GM12873 (cell line): ENCODE results near the gene IQSEC1.

ENCODE experiments used
- TF ChIP-seq, protein P1 (sequence below): IDR thresholded peaks from 2 replicates; pipeline ENCODE4 v1.5.1; 2012; ENCODE audit warnings: low read depth, mild to moderate bottlenecking, moderate library complexity, low read length, control low read depth; ENCODE audit not compliant: insufficient read depth; ENCODE audit errors: missing control alignments

The IQSEC1 gene

DNA sequence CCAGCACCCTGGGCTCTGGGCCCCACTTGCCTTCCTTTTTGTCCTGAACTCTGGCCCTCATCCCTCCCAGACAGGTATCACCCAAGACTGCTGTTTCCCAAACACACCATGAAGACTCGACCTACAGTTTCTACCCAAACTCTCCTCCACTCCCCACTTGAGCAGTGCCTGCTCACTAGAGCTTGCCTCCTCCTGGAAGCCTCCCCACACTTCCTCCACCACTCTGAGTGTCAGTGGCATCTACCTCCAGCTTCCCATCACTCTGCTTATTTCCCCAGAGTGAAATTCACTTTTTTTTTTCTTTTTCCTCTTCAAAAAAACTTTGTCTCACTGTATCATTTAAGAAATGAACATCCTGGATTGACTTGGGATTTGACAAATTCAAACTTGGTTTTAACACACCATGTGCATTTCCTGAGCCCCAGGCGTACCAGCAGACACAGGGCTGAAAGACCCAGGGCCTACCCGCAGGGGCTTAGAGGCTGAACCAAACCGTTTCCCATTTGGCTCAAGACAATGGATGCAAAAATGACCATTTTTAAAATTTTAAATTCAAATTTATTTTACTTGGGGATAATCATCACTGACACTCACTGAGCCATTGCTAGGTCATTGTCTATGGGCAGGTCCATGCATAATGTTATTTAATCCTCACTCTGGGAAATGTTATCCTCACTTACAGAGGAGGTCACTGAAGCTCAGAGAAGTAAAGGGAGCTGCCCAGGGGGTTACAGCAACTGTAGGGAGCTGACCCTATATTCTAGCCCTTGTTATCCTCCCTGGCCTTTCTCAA is 62.3 kb downstream of the IQSEC1 start:
- TF ChIP-seq, protein P1, sequence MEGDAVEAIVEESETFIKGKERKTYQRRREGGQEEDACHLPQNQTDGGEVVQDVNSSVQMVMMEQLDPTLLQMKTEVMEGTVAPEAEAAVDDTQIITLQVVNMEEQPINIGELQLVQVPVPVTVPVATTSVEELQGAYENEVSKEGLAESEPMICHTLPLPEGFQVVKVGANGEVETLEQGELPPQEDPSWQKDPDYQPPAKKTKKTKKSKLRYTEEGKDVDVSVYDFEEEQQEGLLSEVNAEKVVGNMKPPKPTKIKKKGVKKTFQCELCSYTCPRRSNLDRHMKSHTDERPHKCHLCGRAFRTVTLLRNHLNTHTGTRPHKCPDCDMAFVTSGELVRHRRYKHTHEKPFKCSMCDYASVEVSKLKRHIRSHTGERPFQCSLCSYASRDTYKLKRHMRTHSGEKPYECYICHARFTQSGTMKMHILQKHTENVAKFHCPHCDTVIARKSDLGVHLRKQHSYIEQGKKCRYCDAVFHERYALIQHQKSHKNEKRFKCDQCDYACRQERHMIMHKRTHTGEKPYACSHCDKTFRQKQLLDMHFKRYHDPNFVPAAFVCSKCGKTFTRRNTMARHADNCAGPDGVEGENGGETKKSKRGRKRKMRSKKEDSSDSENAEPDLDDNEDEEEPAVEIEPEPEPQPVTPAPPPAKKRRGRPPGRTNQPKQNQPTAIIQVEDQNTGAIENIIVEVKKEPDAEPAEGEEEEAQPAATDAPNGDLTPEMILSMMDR: no peak

DNA sequence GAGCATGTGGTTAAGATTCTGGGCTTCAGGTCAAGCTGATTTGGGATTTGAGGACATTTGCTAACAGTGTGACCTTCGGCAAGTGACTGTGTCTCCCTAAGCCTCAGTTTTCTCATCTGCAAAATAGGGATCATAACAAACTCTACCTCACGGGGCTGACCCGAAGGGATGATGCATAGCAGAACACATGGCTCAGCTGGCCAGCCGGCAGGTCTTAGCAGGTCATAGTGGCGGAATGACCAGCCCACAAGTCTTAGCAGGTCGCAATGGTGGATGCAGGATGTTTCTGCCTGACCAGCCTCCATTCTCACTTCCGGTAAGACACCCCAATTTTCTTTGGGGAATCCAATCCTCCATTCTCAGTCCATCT is 63.3 kb downstream of the IQSEC1 start:
- TF ChIP-seq, protein P1: no peak

DNA sequence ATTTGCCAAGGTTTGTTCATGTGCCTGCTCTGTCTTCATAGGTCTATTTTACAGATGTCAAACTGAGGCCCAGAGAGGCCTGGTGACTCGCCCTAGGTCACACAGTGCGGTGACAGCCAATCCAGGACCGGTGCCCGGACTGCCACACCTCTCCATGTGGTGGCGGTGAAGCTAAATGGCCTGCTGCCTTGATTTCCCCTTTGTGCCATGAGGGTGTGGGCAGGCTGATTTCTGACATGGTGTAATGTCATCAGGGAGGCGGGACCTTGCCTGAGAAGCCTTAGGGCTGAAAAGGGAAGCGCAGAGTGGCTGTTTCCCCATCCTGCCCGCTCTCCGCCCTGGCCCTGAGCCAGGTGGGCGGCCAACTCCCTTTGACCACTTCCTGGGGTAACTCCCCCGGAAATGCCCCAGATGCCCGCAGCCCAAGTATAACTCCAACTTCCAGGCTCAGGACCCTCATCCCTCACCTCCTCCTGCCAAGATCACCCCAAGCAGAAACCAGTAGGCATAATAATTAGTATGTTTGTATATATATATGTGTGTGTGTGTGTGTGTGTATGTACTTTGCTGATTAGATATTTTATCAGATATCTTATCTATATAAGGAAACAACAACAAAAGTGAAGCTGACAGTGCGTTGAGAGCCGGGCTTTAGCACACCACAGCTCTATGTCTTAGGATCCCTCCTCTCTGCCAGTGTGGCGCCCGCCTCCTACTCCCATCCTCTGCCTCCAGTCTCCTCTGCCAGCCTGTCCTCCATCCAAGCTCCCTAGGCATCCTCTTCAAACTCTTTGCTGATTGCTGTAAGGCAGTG is 63.9 kb downstream of the IQSEC1 start:
- TF ChIP-seq, protein P1: no peak

DNA sequence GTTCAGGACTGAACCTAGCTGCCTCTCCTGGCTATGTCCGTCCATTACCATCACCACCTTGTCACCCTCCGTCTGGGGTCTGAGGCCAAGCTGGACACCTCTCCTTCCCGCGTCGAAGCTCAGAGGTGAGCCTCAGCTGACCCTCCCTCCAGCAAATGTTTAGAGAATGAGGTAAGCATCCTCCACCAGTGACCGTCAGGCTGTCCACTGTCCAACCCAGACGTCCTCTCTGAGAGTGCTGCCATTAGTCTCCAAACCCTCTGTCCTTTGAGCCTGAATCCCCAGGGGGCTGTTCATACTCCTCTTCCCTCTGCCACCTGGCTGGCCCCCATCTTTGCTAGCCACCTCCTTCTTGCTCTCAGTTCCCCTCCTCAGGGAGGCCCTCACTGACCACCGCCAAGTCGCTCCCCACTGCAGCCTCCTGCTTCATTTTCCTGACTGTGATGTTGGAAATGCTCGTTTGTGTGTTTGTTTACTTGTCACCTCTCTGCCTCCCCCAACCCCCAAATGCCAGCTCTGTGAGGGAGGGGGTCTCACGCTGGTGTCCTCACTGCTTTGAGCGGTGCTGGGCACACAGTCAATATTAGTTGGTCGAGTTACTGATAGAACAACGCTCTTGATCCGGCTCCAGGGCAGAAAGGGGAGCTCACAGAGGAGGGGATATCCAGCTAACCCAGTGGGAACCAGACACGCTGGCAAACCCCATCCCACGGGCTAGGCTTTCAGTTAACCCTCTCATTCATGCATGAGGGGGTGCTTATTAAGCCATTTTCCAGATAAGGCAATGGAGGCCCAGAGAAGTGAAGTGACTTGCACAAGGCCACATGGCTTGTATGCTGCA is 64.9 kb downstream of the IQSEC1 start:
- TF ChIP-seq, protein P1: no peak

DNA sequence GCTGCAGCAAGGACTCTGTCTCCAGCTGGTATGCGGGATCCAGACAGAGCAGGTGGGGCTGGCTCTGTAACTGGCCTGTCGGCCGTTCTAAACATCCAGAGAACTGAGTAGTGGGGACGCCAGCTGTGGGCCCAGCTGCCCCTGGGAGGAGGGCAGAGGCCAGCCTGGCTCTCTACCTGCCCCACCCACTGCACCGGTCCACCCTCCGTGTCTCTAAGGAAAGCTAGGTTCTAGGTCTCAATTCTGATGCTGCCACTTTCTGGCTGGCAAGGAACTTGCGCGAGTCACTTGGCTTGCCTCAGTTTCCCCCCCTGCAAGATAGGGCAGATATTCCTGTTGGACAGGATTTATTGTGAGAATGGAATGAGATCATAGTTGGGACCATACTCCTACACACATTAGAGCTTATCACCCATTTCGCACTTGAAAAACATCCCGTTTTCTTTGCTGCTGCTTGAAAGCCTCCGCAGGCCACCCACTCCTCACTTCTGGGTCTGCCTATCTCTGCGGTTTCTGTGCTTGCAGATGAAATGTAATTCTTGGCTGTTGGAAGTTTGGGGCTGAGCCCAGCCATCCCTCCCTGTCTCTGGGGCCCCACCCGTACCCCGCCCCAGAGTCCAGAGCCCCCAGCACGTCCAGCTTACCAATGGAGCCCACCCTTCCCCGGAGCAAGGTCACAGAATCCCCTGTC is 65.8 kb downstream of the IQSEC1 start:
- TF ChIP-seq, protein P1: no peak

DNA sequence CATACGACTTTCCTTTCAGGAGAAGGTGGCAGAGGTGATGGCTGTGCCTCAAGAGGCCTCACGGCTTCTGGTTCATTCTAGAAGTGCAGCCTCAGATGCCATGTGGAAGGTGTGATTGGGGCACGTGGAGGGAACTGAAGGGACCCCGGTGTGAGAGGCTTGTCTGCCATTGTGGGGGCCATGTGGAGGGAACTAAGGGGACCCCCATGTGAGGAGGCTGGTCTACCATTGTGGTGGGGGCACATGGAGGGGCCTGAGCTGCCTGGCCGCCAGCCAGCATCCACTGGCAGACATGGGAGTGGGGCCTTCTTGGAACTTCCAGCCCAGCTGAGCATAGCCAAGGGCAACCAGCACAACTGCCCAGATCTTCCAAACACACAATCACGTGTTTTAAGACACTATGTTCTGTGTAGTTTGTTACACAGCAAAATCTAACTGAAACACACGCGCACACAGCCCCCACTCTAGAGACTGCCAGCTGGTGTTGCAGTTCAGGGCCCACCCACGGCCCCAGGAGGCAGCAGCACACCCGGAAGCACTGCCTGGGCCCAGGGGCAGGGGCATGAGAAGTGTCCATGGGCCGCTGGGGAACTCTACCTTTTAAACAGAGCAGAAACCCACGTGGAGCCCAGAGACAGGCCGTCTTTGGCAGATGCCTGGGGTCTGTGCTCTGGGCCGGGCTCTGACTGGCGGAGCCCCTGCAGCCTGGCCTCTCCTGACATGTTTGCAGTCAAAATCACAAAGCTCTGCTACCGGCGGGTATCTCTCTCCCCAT is 66.8 kb downstream of the IQSEC1 start:
- TF ChIP-seq, protein P1: no peak
